Measurements from ENCODE around the gene IL3. TPM values are rescaled to one million over a fixed set of nuclear protein-coding genes. Genes with fewer than 3 reads are reported as not detected.
"Not testable (repeated sequence)": the region's sequence is repeated elsewhere in the genome, so short reads cannot be mapped to it uniquely, and the experiment has no call there.

IL3 gene
- total RNA-seq, 1 donor from 2014 or later: not detected

DNA sequence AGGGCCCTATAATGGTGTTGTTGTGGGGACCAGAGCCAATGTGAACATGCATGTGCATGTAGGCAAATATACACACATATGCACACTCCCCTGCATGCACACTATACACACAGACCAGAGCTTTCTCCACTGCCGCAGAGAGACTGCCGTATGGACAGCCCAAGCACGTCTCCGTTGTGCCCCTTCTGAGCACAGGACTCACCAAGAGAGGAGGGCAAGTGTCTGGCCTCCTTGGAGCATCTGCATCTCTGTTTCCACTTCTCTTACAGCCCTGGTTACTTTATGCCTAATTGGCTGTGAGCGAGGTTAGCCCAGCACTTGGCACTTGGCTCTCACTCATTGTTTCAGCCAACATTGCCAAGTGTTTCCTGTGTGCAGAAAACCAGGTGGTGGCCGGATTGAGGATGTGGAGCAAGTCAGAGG is 43.5 kb downstream of the IL3 start:
- Mint-ChIP-seq H3K36me3 (ENCODE audit: low read depth, unreplicated experiment) (no peaks in the 10 kb centered on the region), H3K4me1 (ENCODE audit: unreplicated experiment) (no peaks in the 10 kb centered on the region), H3K4me3 (ENCODE audit: unreplicated experiment) (no peak overlapping the region), H3K27ac (ENCODE audit: unreplicated experiment) (no peak overlapping the region), H3K9me3 (ENCODE audit: unreplicated experiment) (no peaks in the 10 kb centered on the region), H3K27me3 (ENCODE audit: unreplicated experiment) (peaks cover 9% of the 10 kb centered on the region)
- TF ChIP-seq, protein P1, sequence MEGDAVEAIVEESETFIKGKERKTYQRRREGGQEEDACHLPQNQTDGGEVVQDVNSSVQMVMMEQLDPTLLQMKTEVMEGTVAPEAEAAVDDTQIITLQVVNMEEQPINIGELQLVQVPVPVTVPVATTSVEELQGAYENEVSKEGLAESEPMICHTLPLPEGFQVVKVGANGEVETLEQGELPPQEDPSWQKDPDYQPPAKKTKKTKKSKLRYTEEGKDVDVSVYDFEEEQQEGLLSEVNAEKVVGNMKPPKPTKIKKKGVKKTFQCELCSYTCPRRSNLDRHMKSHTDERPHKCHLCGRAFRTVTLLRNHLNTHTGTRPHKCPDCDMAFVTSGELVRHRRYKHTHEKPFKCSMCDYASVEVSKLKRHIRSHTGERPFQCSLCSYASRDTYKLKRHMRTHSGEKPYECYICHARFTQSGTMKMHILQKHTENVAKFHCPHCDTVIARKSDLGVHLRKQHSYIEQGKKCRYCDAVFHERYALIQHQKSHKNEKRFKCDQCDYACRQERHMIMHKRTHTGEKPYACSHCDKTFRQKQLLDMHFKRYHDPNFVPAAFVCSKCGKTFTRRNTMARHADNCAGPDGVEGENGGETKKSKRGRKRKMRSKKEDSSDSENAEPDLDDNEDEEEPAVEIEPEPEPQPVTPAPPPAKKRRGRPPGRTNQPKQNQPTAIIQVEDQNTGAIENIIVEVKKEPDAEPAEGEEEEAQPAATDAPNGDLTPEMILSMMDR (IDR thresholded peaks at IDR 0.05; ENCODE audit: unreplicated experiment): no peak
- DNase-seq (ENCODE audit: low spot score): no peak

DNA sequence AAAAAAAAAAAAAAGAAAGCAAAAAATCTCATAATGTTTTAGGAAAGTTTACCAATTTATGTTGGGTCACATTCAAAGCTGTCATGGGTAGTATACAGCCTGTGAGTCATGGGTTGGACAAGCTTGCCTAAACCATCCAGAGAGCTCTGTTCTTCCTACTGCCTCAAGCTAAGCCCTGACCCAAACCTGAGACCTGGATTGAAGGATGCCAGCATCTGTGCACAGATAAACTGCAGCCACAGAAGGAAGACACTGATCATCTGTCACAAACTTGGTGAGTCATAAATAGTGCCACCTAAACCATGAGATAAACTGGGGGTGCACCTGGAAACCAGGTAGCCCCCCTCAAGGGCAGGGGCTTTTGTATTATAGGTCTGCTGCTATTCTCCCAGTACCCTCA is 44.1 kb downstream of the IL3 start:
- TF ChIP-seq, protein P1 (IDR thresholded peaks at IDR 0.05; ENCODE audit: unreplicated experiment): no peak
- H3K4me3 Mint-ChIP-seq (ENCODE audit: unreplicated experiment): no peak overlapping the region
- no peaks in the 10 kb centered on the region for H3K9me3 Mint-ChIP-seq (ENCODE audit: unreplicated experiment)
- peaks cover 9% of the 10 kb centered on the region for H3K27me3 Mint-ChIP-seq (ENCODE audit: unreplicated experiment)
- DNase-seq (ENCODE audit: low spot score): no peak
- H3K27ac Mint-ChIP-seq (ENCODE audit: unreplicated experiment): no peak overlapping the region
- H3K36me3 Mint-ChIP-seq (ENCODE audit: low read depth, unreplicated experiment): no peaks in the 10 kb centered on the region
- no peaks in the 10 kb centered on the region for H3K4me1 Mint-ChIP-seq (ENCODE audit: unreplicated experiment)

DNA sequence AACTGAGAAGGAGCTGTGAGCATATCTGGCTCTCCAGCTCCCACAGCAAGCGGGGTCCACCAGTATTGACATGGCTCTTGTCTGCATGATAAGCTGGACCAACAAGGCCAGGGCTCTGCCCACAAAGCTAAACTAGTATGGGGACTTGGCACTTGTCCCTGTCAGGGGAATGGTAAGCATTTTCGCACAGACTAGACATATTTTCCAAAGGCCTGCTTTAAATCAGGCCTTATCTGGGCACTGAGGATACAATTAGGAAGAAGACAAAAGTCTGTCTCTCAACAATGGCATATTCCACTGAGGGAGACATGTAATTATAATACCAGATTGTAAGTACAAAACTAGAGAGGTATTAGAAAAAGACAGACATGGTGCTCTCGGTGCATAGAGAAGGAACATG is 45.2 kb downstream of the IL3 start:
- Mint-ChIP-seq H3K9me3 (ENCODE audit: unreplicated experiment) (no peaks in the 10 kb centered on the region), H3K36me3 (ENCODE audit: low read depth, unreplicated experiment) (no peaks in the 10 kb centered on the region), H3K27ac (ENCODE audit: unreplicated experiment) (no peak overlapping the region), H3K4me1 (ENCODE audit: unreplicated experiment) (no peaks in the 10 kb centered on the region), H3K4me3 (ENCODE audit: unreplicated experiment) (no peak overlapping the region), H3K27me3 (ENCODE audit: unreplicated experiment) (peaks cover 6% of the 10 kb centered on the region)
- no peak for DNase-seq (ENCODE audit: low spot score)
- TF ChIP-seq, protein P1 (IDR thresholded peaks at IDR 0.05; ENCODE audit: unreplicated experiment): no peak

DNA sequence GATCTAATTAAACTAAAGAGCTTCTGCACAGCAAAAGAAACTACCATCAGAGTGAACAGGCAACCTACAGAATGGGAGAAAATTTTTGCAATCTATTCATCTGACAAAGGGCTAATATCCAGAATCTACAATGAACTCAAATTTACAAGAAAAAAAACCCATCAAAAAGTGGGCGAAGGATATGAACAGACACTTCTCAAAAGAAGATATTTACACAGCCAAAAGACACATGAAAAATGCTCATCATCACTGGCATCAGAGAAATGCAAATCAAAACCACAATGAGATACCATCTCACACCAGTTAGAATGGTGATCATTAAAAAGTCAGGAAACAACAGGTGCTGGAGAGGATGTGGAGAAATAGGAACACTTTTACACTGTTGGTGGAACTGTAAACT is 48.0 kb downstream of the IL3 start:
- not testable (repeated sequence) for H3K27me3 Mint-ChIP-seq (ENCODE audit: unreplicated experiment); H3K4me1 Mint-ChIP-seq (ENCODE audit: unreplicated experiment); H3K27ac Mint-ChIP-seq (ENCODE audit: unreplicated experiment); H3K36me3 Mint-ChIP-seq (ENCODE audit: low read depth, unreplicated experiment); H3K9me3 Mint-ChIP-seq (ENCODE audit: unreplicated experiment); H3K4me3 Mint-ChIP-seq (ENCODE audit: unreplicated experiment); DNase-seq (ENCODE audit: low spot score)

DNA sequence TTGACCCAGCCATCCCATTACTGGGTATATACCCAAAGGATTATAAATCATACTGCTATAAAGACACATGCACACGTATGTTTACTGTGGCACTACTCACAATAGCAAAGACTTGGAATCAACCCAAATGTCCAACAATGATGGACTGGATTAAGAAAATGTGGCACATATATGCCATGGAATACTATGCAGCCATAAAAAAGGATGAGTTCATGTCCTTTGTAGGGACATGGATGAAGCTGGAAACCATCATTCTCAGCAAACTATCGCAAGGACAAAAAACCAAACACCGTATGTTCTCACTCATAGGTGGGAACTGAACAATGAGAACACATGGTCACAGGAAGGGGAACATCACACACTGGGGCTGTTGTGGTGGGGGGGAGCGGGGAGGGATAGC is 48.5 kb downstream of the IL3 start:
- H3K9me3 Mint-ChIP-seq (ENCODE audit: unreplicated experiment); DNase-seq (ENCODE audit: low spot score); H3K27ac Mint-ChIP-seq (ENCODE audit: unreplicated experiment); H3K4me3 Mint-ChIP-seq (ENCODE audit: unreplicated experiment); H3K36me3 Mint-ChIP-seq (ENCODE audit: low read depth, unreplicated experiment); H3K27me3 Mint-ChIP-seq (ENCODE audit: unreplicated experiment); H3K4me1 Mint-ChIP-seq (ENCODE audit: unreplicated experiment): not testable (repeated sequence)

DNA sequence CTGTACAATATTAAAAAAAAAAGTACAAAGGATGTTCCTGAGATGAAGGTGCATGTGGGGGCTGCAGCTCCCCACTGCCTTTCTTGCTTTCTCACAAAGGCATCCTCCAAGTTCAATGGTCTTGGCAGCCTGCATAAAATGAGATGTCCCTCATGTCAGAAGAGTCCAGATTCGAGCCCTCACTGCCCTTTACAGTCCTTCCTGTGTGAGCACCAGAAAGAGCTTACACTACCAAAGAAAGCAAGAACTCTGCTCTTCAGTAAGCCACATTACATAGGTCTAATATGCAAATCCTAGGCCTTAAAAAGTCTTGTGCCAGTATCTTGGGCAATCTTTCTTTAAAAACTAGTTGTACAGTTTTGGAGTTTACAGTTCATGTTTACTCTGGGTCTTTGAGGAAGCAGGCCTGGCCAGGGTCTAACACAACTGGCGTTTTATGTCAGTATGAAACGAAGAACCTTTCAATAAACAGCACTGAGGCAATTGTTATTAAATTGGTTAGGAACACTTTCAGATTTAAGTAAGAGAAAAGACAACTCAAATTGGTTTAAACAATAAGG is 49.1 kb downstream of the IL3 start:
- H3K27ac Mint-ChIP-seq (ENCODE audit: unreplicated experiment): no peak overlapping the region
- no peak overlapping the region for H3K4me3 Mint-ChIP-seq (ENCODE audit: unreplicated experiment)
- no peak for DNase-seq (ENCODE audit: low spot score)
- H3K27me3 Mint-ChIP-seq (ENCODE audit: unreplicated experiment): peaks cover 6% of the 10 kb centered on the region
- H3K9me3 Mint-ChIP-seq (ENCODE audit: unreplicated experiment): no peaks in the 10 kb centered on the region
- no peaks in the 10 kb centered on the region for H3K36me3 Mint-ChIP-seq (ENCODE audit: low read depth, unreplicated experiment)
- TF ChIP-seq, protein P1 (IDR thresholded peaks at IDR 0.05; ENCODE audit: unreplicated experiment): no peak
- peaks cover 3% of the 10 kb centered on the region for H3K4me1 Mint-ChIP-seq (ENCODE audit: unreplicated experiment)
